ENCODE measurements around the gene C1orf52. TPM values are rescaled to one million over a fixed set of nuclear protein-coding genes. Genes with fewer than 3 reads are reported as not detected.
A peak's percentile ranks its signal among the peaks of the same experiment; 100 is the strongest.

Gene C1orf52
- total RNA-seq, 2 experiments from 2014 or later = 23.5 to 24.6 TPM

DNA sequence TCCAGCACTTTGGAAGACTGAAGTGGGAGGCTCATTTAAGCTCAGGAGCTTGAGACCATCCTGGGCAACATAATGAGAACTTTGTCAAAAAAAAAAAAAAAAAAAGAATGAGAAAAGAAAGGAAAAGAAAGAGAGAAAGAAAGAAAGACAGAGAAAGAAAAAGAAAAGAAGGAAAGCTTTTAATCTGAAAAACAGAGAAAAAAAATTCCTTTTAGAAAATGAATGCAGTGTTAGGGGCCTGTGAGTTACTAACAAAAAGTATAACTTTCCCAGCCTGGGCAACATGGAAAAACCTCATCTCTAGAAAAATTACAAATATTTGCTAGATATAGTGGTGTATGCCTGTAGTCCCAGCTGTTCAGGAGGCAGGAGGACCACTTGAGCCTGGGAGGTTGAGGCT, 42.8 kb downstream of the C1orf52 start:
- POLR2A ChIA-PET = no interaction called here
- no peak overlapping the region for H3K4me3 Mint-ChIP-seq
- H3K4me1 Mint-ChIP-seq = no peaks in the 10 kb centered on the region
- H3K9me3 Mint-ChIP-seq (ENCODE audit: low read depth) = no peaks in the 10 kb centered on the region
- CTCF ChIA-PET = interaction anchor here (0.6 kb wide), 1 partner anchor 24 kb away, joined by 3 read pairs; no protein-coding TSS in a partner anchor
- intact Hi-C loops (cut with DNase I, micrococcal nuclease) = no loop called here
- H3K36me3 Mint-ChIP-seq (ENCODE audit: low read depth) = no peaks in the 10 kb centered on the region
- DNase-seq = no peak
- peaks cover 24% of the 10 kb centered on the region for H3K27me3 Mint-ChIP-seq
- H3K27ac Mint-ChIP-seq = no peak overlapping the region
- ATAC-seq = no peak

DNA sequence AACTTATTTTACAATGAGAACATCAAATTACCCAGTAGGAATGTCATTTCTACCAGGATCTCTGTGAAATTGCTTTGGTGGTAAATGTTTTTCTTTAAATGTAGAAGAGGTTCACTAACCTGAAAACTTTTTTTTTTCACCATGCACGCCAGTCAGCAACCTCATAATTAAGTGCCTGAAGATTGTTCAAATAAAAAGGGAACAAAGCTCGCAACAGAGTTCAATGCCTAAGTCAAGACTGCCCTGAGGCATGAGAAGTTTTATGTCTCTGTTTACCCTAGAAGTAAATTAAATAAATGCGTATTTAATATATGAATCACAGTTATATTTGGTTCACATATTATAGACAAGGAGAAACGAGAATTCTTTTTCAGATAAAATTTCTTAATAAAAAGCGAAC, 44.8 kb downstream of the C1orf52 start:
- ChIA-PET POLR2A (no interaction called here), CTCF (no interaction called here)
- intact Hi-C loops (cut with DNase I, micrococcal nuclease) = no loop called here
- Mint-ChIP-seq H3K27me3 (peaks cover 29% of the 10 kb centered on the region), H3K27ac (no peak overlapping the region), H3K4me1 (no peaks in the 10 kb centered on the region), H3K4me3 (no peak overlapping the region), H3K36me3 (ENCODE audit: low read depth) (no peaks in the 10 kb centered on the region), H3K9me3 (ENCODE audit: low read depth) (no peaks in the 10 kb centered on the region)
- ATAC-seq (no peak), DNase-seq (no peak)

DNA sequence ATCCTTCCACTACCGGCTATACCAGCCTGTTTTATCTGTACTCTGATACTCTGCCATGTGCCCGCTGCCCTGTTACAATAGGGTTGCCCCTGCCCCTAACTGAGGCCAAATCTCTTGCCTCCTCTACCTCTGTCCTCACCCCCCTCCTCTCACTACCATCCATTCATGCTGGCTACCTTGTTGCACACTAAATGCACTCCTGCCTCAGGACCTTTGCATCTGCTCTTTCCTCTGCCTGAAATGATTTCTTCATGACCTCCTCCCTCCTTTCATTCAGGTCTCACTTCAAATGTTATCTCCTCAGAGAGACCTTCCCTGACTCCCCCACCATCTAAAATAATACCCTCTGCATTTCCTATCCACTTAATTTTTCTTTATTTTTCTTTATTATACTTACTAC, 51.0 kb downstream of the C1orf52 start:
- DNase-seq = no peak
- CTCF ChIA-PET = no interaction called here
- no peaks in the 10 kb centered on the region for H3K9me3 Mint-ChIP-seq (ENCODE audit: low read depth)
- no peak overlapping the region for H3K27ac Mint-ChIP-seq
- H3K36me3 Mint-ChIP-seq (ENCODE audit: low read depth) = no peaks in the 10 kb centered on the region
- H3K4me3 Mint-ChIP-seq = no peak overlapping the region
- ATAC-seq = no peak
- intact Hi-C loops (cut with DNase I, micrococcal nuclease) = loop anchor here in 1 of 2 experiments (10.0 kb wide), 1 partner anchor 1134 kb away; no protein-coding TSS in a partner anchor
- H3K27me3 Mint-ChIP-seq = peaks cover 27% of the 10 kb centered on the region
- H3K4me1 Mint-ChIP-seq = no peaks in the 10 kb centered on the region
- POLR2A ChIA-PET = no interaction called here

DNA sequence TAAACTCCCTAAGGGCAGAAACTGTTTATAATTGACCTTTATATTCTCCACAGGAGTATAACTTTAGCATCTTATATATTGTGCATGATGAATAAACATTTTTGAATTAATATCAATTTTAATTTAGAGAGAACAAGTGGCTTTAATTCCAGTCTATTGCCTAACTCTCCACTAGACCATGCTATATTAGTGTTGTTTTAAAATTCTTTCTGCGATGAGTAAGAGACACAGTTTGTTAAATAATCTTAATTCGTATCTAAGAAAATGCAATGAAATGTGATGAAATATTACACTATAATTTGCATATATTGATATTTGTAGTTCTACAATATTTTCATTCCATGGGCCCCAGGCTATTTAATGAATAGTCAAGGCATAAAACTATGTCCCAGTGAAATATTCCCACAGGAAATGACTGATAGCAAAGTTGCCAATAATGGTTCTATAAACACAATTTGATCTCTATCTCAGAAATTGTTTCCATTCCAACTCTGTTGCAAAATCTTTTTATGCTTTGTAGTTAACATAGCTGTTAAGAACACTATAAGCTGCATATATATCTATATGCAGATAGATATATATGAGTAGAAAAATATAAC, 55.8 kb downstream of the C1orf52 start:
- intact Hi-C loops (cut with DNase I, micrococcal nuclease) = loop anchor here in 1 of 2 experiments (5.0 to 10.0 kb wide), 4 partner anchors 156 to 1129 kb away; partner anchors contain the start of genes CTBS, GNG5, MCOLN3 and SPATA1
- CTCF ChIA-PET = no interaction called here

DNA sequence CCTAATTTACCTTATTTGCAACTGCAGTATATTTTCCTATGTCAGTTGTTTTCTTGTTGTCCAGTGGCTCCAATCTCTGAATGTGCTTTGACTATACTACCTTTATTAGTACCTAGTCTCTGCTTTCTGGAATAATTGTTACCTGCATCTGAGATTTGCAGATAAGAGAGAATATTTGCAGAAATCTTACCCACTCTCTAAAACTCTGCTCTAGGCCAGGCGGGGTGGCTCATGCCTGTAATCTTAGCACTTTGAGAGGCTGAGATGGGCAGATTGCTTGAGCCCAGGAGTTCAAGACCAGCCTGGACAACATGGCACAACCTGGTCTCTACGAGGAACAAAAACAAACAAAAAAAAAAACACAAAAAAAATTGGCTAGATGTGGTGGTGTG, 56.6 kb downstream of the C1orf52 start:
- Mint-ChIP-seq H3K9me3 (ENCODE audit: low read depth) (no peaks in the 10 kb centered on the region), H3K4me3 (no peak overlapping the region), H3K4me1 (peaks cover 20% of the 10 kb centered on the region), H3K27me3 (peaks cover 18% of the 10 kb centered on the region), H3K36me3 (ENCODE audit: low read depth) (peaks cover 2% of the 10 kb centered on the region), H3K27ac (no peak overlapping the region)
- POLR2A ChIA-PET = no interaction called here
- ATAC-seq (no peak), DNase-seq (no peak)
- intact Hi-C loops (cut with DNase I, micrococcal nuclease) = loop anchor here in 1 of 2 experiments (5.0 to 10.0 kb wide), 4 partner anchors 156 to 1128 kb away; partner anchors contain the start of genes CTBS, GNG5, MCOLN3 and SPATA1
- CTCF ChIA-PET = no interaction called here

More for the DNA sequence above, 55.8 kb downstream of the C1orf52 start:
- no peak for ATAC-seq
- H3K27ac Mint-ChIP-seq = no peak overlapping the region
- H3K4me3 Mint-ChIP-seq = no peak overlapping the region
- no peak for DNase-seq
- POLR2A ChIA-PET = no interaction called here
- H3K27me3 Mint-ChIP-seq = peaks cover 24% of the 10 kb centered on the region
- H3K4me1 Mint-ChIP-seq = peaks cover 15% of the 10 kb centered on the region
- no peaks in the 10 kb centered on the region for H3K9me3 Mint-ChIP-seq (ENCODE audit: low read depth)
- no peaks in the 10 kb centered on the region for H3K36me3 Mint-ChIP-seq (ENCODE audit: low read depth)

DNA sequence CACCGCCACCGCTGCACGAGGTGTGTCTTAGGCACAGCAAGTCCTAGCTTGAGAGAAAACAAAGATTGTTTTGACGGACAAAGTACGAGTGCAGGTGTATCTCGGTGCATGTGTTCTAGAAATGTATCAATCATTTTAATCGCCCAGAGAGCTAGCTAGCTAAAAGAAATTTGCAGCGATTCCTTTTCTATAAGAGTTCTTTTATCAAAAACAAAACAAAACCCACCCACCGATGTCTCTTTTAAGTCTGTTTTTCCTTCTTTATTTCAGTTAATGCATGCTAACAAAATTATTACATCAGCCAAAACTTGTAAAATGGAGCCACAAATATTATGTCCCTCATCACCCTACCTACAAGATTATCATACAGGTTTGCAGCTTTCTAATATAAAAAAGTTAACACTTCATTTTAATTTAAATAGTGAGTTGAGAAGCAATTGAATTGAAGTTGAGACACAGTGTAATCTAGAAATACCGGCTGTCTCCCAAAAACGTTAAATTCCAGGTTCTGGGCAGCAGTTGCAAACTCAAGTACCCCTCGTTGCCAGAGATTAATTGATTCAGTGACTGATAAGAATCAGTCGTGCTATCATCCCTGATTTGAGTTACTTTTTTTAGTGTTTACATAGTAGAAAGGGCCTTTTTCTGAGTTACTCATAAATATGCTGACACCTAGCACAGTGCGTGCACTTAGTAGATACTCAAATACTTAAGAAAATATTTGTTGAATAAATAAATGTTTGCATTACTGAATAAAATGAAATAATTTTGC, 57.2 kb downstream of the C1orf52 start:
- ATAC-seq (no peak), DNase-seq (no peak)
- POLR2A ChIA-PET = no interaction called here
- CTCF ChIA-PET = interaction anchor here (0.8 to 0.9 kb wide), 3 partner anchors 27 to 74 kb away, joined by 3 read pairs; partner anchors contain the start of gene BCL10
- peak overlapping the region; percentile 88 for H3K27ac Mint-ChIP-seq
- H3K9me3 Mint-ChIP-seq (ENCODE audit: low read depth) = no peaks in the 10 kb centered on the region
- intact Hi-C loops (cut with DNase I, micrococcal nuclease) = loop anchor here in 1 of 2 experiments (5.0 to 10.0 kb wide), 4 partner anchors 155 to 1127 kb away; partner anchors contain the start of genes CTBS, GNG5, MCOLN3 and SPATA1
- peaks cover 4% of the 10 kb centered on the region for H3K36me3 Mint-ChIP-seq (ENCODE audit: low read depth)
- H3K4me3 Mint-ChIP-seq = peak overlapping the region; percentile 90
- peaks cover 14% of the 10 kb centered on the region for H3K27me3 Mint-ChIP-seq
- peaks cover 23% of the 10 kb centered on the region for H3K4me1 Mint-ChIP-seq

DNA sequence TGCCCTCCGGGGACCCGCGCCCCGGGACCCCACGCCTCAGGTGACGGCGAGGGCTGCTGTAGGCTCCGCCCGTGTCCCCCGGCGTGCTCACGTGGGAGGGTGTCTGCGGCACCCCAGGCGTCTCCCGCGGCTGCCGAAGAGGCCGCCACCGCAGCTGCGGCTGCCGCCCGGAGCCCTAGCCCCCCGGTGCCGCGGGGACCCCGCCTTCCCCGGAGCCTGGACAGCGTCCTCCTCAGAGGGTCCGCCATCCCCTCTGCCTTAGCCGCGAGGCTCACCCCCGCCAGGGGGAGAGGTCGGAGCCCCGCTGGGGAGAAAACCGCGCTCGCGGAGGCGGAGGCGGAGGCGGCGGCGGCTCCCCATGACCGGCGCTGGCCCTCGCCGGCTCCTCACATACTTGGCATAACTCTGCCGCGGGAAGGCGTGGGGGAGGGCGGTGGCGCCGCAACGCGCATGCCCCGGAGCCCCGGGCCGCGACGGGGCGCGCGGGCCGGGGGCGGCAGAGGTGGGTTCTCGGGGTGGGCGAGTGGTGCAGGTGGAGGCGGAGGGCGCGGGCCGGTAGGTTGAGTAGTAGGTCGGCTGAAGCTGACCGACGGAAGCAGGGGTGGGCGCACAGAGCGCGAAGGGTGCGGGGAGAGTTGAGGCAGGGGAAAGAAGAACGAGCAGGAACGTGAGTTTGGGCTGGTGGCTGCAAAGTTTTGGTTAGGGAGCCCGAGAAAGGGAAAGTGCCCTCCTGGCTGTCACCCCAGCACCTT, 57.9 kb downstream of the C1orf52 start:
- H3K27me3 Mint-ChIP-seq = peaks cover 12% of the 10 kb centered on the region
- intact Hi-C loops (cut with DNase I, micrococcal nuclease) = loop anchor here (1.0 to 10.0 kb wide), 11 partner anchors 53 to 1127 kb away; partner anchors contain the start of genes C1orf52 (in 2 of the 2), MCOLN3 (in 2 of the 2), BCL10 (in 1 of the 2) and CTBS (in 1 of the 2)
- peaks cover 4% of the 10 kb centered on the region for H3K36me3 Mint-ChIP-seq (ENCODE audit: low read depth)
- peak; percentile 61 for ATAC-seq
- POLR2A ChIA-PET = no interaction called here
- peak overlapping the region; percentile 88 for H3K27ac Mint-ChIP-seq
- DNase-seq = peak; percentile 74
- peaks cover 23% of the 10 kb centered on the region for H3K4me1 Mint-ChIP-seq
- H3K9me3 Mint-ChIP-seq (ENCODE audit: low read depth) = no peaks in the 10 kb centered on the region
- CTCF ChIA-PET = interaction anchor here (0.7 to 0.9 kb wide), 4 partner anchors 27 to 263 kb away, joined by 3 read pairs; partner anchors contain the start of gene BCL10
- H3K4me3 Mint-ChIP-seq = peak overlapping the region; percentile 90

DNA sequence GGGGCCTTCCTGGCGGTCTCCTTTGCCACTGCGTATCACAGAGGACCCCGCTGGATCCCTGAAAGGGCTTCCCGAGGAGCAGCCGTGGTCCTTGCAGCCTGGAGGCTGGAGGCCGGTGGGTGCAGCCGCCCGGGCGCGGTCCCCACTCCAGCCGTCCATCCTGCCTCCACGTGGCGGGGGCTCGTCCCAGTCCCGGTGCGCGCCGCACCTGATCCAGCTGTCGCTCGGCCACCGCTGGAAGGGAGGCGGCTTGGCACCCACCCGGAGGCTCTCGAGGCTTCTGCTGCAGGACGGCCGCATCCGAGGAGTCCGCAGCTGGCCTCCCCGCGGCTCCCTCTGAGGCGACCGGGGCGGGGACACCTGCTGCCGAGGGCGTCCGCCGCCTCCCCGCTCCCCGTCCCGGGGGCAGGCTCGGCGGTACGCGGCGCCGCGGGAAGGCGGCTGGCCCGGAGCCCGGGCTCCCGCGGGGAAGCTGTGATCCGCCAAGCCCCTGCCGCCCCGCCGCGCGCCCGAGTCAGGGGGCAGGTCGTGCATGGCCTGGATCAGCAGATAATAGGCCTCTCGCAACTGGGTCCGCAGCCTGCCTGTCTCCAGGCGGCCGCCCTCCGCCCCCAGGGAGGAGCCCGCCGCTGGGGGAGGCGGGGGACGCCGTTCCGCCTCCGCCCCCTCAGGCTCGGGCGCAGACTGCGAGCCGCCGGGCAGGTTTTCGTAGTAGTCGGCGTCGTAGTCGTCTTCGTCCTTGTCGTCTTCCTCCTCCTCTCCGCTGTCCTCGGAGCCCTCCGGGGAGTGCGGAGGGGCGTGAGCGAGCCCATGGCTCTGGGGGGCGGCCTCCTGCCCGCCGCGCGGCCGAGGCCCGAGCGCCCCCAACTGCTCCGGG, 58.8 kb downstream of the C1orf52 start, which contains the start of gene SYDE2:
TSS of gene SYDE2 (minus strand) at position 554 of the 877 bp plus-strand sequence. CDS start at position 534, 20 bp downstream.
- H3K9me3 Mint-ChIP-seq (ENCODE audit: low read depth) = no peaks in the 10 kb centered on the region
- POLR2A ChIA-PET = no interaction called here
- peaks cover 4% of the 10 kb centered on the region for H3K36me3 Mint-ChIP-seq (ENCODE audit: low read depth)
- H3K27ac Mint-ChIP-seq = peak within 1 kb of the TSS; percentile 88
- intact Hi-C loops (cut with DNase I, micrococcal nuclease) = loop anchor here (1.0 to 10.0 kb wide), 11 partner anchors 52 to 1126 kb away; partner anchors contain the start of genes C1orf52 (in 2 of the 2), MCOLN3 (in 2 of the 2), BCL10 (in 1 of the 2) and CTBS (in 1 of the 2)
- H3K4me1 Mint-ChIP-seq = peaks cover 25% of the 10 kb centered on the region
- DNase-seq (peak; percentile 79), ATAC-seq (peak; percentile 76)
- H3K27me3 Mint-ChIP-seq = peaks cover 12% of the 10 kb centered on the region
- CTCF ChIA-PET = interaction anchor here (0.6 to 1.2 kb wide), 5 partner anchors 9 to 1131 kb away, joined by 3 to 7 read pairs (median 3); no protein-coding TSS in a partner anchor
- H3K4me3 Mint-ChIP-seq = peak within 1 kb of the TSS; percentile 90
